NCI-H2227 (cell line): ENCODE results near the gene GBP5.
"Not testable (repeated sequence)": the region's sequence is repeated elsewhere in the genome, so short reads cannot be mapped to it uniquely, and the experiment has no call there.

Experiments
- DNase-seq: peaks from one replicate; lab custom pipeline; 2025; ENCODE audit not compliant: unreplicated experiment; lab: John Stamatoyannopoulos, UW

Gene GBP5

DNA sequence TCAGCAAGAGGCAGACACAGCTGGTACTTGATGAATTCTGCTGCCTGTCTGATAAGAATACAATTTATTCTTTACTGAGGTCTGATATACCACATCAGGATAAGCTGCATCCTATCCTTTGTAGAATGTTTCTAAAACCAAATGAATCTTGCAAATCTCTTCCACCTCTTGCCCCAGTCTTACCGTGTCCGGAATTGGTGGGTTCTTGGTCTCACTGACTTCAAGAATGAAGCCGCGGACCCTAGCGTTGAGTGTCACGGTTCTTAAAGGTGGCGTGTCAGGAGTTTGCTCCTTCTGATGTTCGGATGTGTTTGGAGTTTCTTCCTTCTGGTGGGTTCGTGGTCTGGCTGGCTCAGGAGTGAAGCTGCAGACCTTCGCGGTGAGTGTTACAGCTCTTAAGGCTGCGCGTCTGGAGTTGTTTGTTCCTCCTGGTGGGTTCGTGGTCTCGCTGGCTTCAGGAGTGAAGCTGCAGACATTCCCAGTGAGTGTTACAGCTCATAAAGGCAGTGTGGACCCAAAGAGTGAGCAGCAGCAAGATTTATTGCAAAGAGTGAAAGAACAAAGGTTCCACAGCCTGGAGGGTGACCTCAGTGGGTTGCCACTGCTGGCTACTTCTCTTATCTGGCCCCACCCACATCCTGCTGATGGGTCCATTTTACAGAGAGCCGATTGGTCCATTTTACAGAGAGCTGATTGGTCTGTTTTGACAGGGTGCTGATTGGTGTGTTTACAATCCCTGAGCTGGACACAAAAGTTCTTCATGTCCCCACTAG lies at the start of gene GBP5:
GBP5 (minus strand) TSS at position 592 of the 773 bp plus-strand sequence. CDS start 3,305 bp downstream, outside the sequence.
- not testable (repeated sequence) for DNase-seq

GRCh38 chr1:89322402-89322801 lies 49.7 kb upstream of the GBP5 start:
- DNase-seq: no peak

- no peak for DNase-seq
These were observed 39.9 kb upstream of the GBP5 start for GRCh38 chr1:89312572-89312971.

GRCh38 chr1:89311757-89312156 lies 39.1 kb upstream of the GBP5 start:
- no peak for DNase-seq

- DNase-seq: no peak
These were observed 38.3 kb upstream of the GBP5 start for GRCh38 chr1:89310976-89311375.

DNA sequence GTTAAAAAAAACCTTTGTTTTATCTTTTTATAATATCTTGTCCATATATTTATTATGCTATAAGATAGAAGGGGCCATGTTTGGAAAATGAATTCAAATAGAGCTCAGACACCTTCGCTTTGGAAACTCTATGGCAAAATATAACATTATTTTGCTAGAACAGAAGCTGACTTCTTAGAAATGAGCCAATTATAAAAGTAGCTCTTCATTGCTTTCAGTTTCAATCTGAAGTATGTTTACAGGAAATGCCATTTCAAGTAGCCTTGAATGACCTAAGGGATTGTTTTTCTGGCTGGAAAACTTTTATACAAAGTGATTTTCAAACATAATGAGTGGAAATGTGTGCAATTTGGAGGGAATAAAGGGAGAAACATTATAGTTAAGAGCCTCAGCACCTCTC lies 37.8 kb upstream of the GBP5 start:
- no peak for DNase-seq

DNA sequence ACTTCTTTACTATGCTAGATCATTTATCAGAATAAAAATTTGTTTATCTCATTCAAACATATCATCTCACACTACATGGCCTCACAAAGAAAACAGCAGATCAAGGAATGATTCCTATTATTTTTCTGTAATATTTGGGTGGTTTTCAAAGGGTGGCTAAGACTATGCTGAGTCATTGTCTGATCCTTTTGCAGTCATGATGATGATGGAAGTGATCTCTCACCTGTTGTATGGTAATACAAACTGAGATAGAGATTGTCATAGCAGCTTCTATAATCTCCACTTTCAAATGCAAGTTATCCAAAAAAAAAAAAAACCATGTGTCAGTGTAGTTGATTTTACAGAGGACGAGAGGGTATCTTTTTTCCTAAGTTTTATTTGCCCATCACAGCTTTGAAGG lies 37.2 kb upstream of the GBP5 start:
- no peak for DNase-seq

- no peak for DNase-seq
These were observed 33.6 kb upstream of the GBP5 start for GRCh38 chr1:89306273-89306672.

DNA sequence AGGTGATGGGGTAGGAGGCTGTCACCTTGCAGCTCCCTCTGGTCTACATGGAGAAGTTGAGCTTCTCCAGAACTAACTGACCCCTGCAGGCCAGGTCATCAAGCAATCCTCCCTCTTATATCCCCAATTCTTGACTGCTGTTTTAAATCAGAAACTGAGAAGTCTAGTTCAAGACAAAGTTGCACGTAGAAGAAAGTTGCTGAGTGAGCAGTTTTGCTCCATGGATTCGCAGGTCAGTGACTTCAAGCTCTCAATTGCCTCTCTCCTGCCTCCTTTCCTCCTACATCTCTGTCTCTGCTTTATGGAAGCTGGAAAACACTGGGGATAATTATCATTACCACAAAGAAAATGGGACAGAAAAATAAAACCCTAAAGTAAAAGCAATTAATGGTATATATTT lies 32.8 kb upstream of the GBP5 start:
- DNase-seq: no peak

- DNase-seq: no peak
These were observed 32.0 kb upstream of the GBP5 start for GRCh38 chr1:89304572-89305230.

DNA sequence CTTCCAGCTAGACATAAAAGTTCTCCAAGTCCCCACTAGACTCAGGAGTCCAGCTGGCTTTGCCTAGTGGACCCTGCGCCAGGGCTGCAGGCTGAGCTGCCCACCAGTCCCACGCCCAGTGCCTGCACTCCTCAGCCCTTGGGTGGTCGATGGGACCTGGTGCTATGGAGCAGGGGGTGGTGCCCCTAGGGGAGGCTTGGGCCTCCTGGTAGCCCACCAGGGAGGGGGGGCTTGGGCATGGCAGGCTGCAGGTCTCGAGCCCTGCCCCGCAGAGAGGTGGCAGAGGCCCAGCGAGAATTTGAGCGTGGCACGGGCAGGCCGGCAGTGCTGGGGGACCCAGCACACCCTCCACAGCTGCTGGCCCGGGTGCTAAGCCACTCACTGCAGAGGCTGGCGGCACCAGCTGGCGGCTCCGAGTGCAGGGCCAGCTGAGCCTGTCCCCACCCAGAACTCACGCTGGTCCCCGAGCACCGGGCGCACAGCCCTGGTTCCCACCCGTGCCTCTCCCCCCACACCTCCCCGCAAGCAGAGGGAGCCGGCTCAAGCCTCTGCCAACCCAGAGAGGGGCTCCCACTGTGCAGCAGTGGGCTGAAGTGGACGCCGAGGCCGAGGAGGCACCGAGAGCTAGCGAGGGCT lies 30.2 kb upstream of the GBP5 start:
- no peak for DNase-seq

DNA sequence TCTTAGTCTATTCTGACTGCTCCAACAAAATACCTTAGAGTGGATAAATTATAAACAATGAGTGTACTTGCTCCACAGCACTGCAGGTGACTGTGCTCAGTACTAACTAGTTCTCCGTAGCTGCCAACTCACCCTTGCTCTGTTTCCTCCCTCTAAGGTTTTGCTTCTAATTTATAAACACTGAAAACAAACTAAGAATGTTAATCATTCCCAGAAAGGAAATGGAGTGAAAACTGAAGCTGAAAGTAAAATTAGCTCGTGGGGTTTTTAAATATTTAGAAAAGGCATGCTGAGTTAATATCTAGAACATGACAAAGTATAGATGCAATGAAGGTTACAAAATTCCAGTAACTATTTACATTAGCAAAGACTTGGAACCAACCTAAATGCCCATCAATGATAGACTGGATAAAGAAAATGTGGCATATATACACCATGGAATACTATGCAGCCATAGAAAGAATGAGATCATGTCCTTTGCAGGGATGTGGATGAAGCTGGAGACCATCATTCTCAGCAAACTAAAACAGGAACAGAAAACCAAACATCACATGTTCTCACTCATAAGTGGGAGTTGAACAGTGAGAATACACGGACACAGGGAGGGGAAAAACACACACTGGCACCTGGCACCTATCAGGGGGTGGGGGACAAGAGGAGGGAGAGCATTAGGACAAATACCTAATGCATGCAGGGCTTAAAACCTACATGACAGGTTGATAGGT lies 27.2 kb upstream of the GBP5 start:
- not testable (repeated sequence) for DNase-seq

- DNase-seq: no peak
These were observed 25.8 kb upstream of the GBP5 start for GRCh38 chr1:89298461-89298860.

DNA sequence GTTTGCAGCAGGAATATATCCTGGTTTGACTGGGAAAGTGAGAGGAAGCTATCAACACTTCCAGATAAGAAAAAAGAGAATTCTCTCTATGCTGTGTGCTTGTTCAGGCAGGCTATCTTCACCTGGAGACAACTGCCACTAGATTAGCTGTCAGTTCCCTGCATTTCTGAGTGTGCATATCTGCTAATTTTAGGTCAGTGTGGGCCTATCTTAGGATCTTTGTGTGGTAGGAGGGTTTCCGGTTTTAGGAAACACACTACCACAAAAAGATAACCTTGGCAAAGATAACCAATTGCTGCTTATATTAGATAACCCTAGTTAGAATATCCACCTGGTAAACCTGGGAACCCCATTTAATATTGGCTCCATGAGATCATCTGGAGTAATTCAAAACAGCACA lies 22.5 kb upstream of the GBP5 start:
- no peak for DNase-seq

DNA sequence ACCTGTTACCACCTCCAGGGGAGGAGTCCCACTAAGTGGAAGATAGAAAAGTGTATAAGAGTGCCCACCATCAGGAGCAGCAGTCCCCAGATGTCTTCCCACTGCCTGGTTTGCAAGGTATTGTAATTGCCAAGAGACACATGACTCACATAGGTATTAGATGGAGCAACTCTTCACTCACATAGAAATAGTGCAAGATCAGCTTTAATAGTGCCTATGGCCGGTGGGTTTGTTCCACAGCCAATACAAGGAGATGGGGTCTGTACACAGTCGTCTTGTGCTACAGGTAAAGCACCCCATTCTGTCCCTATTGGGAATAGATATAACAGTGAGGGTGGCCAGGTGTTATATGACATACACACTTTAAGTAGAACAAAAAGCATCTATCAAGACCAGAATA lies 18.6 kb upstream of the GBP5 start:
- DNase-seq: no peak

- no peak for DNase-seq
These were observed 15.3 kb upstream of the GBP5 start for GRCh38 chr1:89288051-89288340.

GRCh38 chr1:89287181-89288050 lies 14.8 kb upstream of the GBP5 start:
- DNase-seq: no peak

- no peak for DNase-seq
These were observed 14.0 kb upstream of the GBP5 start for GRCh38 chr1:89286549-89287180.

DNA sequence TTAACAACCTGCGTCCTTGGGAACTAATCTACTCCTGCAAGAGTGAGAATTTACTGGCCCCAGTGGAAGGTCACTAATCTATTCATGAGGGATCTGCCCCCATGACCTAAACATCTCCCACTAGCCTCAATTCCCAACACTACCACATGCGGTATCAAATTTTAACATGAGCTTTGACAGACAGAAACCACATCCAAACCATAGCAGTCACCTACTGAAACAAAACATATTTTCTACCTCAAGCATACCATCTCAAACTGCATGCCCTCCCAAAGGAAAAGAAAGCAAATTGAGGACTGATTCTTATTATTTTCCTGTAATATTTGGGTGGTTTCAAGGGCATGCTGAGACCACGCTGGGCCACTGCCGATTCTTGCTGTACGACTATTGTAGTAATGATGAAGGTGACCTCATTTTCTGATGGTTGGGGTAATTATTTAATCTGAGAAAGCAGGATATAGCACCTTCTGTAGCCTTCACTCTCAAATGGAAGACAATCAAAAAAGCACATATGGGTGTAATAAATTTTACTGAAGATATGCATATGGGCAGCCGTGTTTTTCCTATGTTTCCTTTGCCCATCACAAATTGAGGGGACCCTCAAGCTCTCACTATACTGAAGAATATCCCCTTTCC lies 13.2 kb upstream of the GBP5 start:
- DNase-seq: no peak
